Colon (tissue), 2 donors: ENCODE measurements around the gene CFAP100.

Experiments used
- FAIRE-seq: peaks from 2 replicates; lab custom pipeline; 2012; peaks lifted over from hg19 to GRCh38; lab: Jason Lieb, UNC
- donor health status: control.
- donor health status: control.

The CFAP100 gene

GRCh38 chr3:126480861-126481260 is 86.2 kb downstream of the CFAP100 start:
- no peak for FAIRE-seq

GRCh38 chr3:126481808-126482502 is 87.2 kb downstream of the CFAP100 start:
- FAIRE-seq = no peak

GRCh38 chr3:126482503-126483255 is 88.0 kb downstream of the CFAP100 start:
- FAIRE-seq = no peak

GRCh38 chr3:126483321-126483761 is 88.6 kb downstream of the CFAP100 start:
- no peak for FAIRE-seq

- FAIRE-seq = no peak
These were observed 89.4 kb downstream of the CFAP100 start for GRCh38 chr3:126484148-126484547.

- FAIRE-seq = no peak
These were observed 90.0 kb downstream of the CFAP100 start for GRCh38 chr3:126484662-126485061.

- no peak for FAIRE-seq
These were observed 90.6 kb downstream of the CFAP100 start for GRCh38 chr3:126485176-126485897.

GRCh38 chr3:126485956-126486355 is 91.2 kb downstream of the CFAP100 start:
- no peak for FAIRE-seq
